ENCODE measurements around the gene MYOF.
"Not testable (repeated sequence)": the region's sequence is repeated elsewhere in the genome, so short reads cannot be mapped to it uniquely, and the experiment has no call there.

The MYOF gene

GRCh38 chr10:93288679-93289634 is 193.2 kb downstream of the MYOF start:
- DNase-seq = peak; percentile 40

GRCh38 chr10:93287775-93288174 is 194.4 kb downstream of the MYOF start:
- no peak for DNase-seq

- not testable (repeated sequence) for DNase-seq
Observed at GRCh38 chr10:93284246-93284645, 197.9 kb downstream of the MYOF start.

GRCh38 chr10:93281367-93281720 is 200.8 kb downstream of the MYOF start:
- DNase-seq = no peak

GRCh38 chr10:93280699-93281366 is 201.3 kb downstream of the MYOF start:
- DNase-seq = no peak

GRCh38 chr10:93280121-93280698 is 201.9 kb downstream of the MYOF start:
- DNase-seq = no peak

- no peak for DNase-seq
Observed at GRCh38 chr10:93277360-93277759, 204.8 kb downstream of the MYOF start.

GRCh38 chr10:93274419-93274818 is 207.7 kb downstream of the MYOF start:
- DNase-seq = no peak

GRCh38 chr10:93272884-93273675 is 209.1 kb downstream of the MYOF start:
- no peak for DNase-seq

GRCh38 chr10:93271347-93271746 is 210.8 kb downstream of the MYOF start:
- no peak for DNase-seq

- no peak for DNase-seq
Observed at GRCh38 chr10:93269281-93269680, 212.9 kb downstream of the MYOF start.

- DNase-seq = no peak
Observed at GRCh38 chr10:93268021-93268420, 214.1 kb downstream of the MYOF start.

- no peak for DNase-seq
Observed at GRCh38 chr10:93267521-93267920, 214.6 kb downstream of the MYOF start.

GRCh38 chr10:93266858-93267257 is 215.3 kb downstream of the MYOF start:
- no peak for DNase-seq

- no peak for DNase-seq
Observed at GRCh38 chr10:93261961-93262610, 220.0 kb downstream of the MYOF start.

- DNase-seq = no peak
Observed at GRCh38 chr10:93261089-93261488, 221.0 kb downstream of the MYOF start.

GRCh38 chr10:93259126-93259525 is 223.0 kb downstream of the MYOF start:
- no peak for DNase-seq
